Lung (tissue), 12 donors: ENCODE results near the gene SLC13A2. TPM values are rescaled to one million over a fixed set of nuclear protein-coding genes. Genes with fewer than 3 reads are reported as not detected.

ENCODE experiments used
- ATAC-seq: fragments of 200-7000 bp; cut with Tn5 transposase; one replicate; pipeline ENCODE4 v1.9.1; 2020; ENCODE audit warnings: moderate number of reproducible peaks; ENCODE audit not compliant: insufficient read depth, low FRiP score
- DNase-seq, 3 donors: peaks; one replicate each; pipeline ENCODE4 v3.0.0-alpha.2; 2013 to 2017
- H3K27ac ChIP-seq, 2 donors: one replicate each; pipeline ENCODE4 v1.5.1; 2013; ENCODE audit warnings: mild to moderate bottlenecking in 2 of 2, moderate library complexity in 2 of 2, control low read depth in 1 of 2, inconsistent platforms in 1 of 2, low read depth in 1 of 2, low read length in 1 of 2
- H3K27me3 ChIP-seq, 3 donors: one replicate each; pipeline ENCODE4 v1.5.1; 2013; ENCODE audit warnings: low read length in 2 of 3; ENCODE audit not compliant: control insufficient read depth in 3 of 3, insufficient read depth in 3 of 3
- H3K36me3 ChIP-seq, 4 donors: one replicate each; pipeline ENCODE4 v1.5.1; 2013; ENCODE audit warnings: low read length in 4 of 4, mild to moderate bottlenecking in 1 of 4, moderate library complexity in 1 of 4; ENCODE audit not compliant: control insufficient read depth in 4 of 4, insufficient read depth in 4 of 4
- H3K4me1 ChIP-seq, 5 donors: one replicate each; pipeline ENCODE4 v1.5.1; 2013; ENCODE audit warnings: low read length in 5 of 5, mild to moderate bottlenecking in 2 of 5, moderate library complexity in 1 of 5; ENCODE audit not compliant: control insufficient read depth in 5 of 5, insufficient read depth in 5 of 5
- H3K4me3 ChIP-seq: one replicate; pipeline ENCODE4 v1.5.1; 2013; ENCODE audit warnings: mild to moderate bottlenecking, control low read depth, moderate library complexity
- H3K9ac ChIP-seq, 2 donors: one replicate each; pipeline ENCODE4 v1.5.1; 2013; ENCODE audit warnings: low read length in 2 of 2, control low read depth in 1 of 2; ENCODE audit not compliant: insufficient read depth in 1 of 2
- H3K9me3 ChIP-seq, 4 donors: one replicate each; pipeline ENCODE4 v1.5.1; 2013; ENCODE audit warnings: low read length in 3 of 4, mild to moderate bottlenecking in 1 of 4, moderate library complexity in 1 of 4; ENCODE audit not compliant: control insufficient read depth in 4 of 4, insufficient read depth in 3 of 4
- CTCF ChIP-seq: IDR thresholded peaks from 2 replicates; pipeline ENCODE4 v1.5.1; 2012; ENCODE audit warnings: mild to moderate bottlenecking; ENCODE audit errors: control extremely low read depth, extremely low read depth
- WGBS, 2 donors: extraction: QIAGEN DNeasy Blood & Tissue Kit; methylation state at CpG; one replicate each; pipeline ENCODE4 v1.1.7; 2013; 5-methylcytosine and 5-hydroxymethylcytosine counted together
- polyA plus RNA-seq, 2 donors: library from polyadenylated mRNA; stranded (reverse); fragments of 200-250 nt; gene quantifications; one replicate each; pipeline ENCODE4 v1.2.1, GENCODE V29; 2013
- total RNA-seq, 2 donors: library from RNA; depleted of rRNA in 1 of 2; stranded (reverse); fragments of >200 nt in 1 of 2; gene quantifications; one replicate each; pipeline ENCODE4 v1.2.1, GENCODE V29; 2014 to 2021
- donor health status: control.
- donor health status: control.
- donor health status: Bipolar disorder and iron deficiency.
- donor health status: healthy.
- donor health status: DM: yes; HTN: yes; CAD: no.

Gene SLC13A2
- total and polyA plus RNA-seq, 4 donors: 0.02 to 0.15 (median 0.06) TPM; not detected in 1

- 84 to 86% methylated on average over 7 of the region's 7 CpGs for WGBS, 2 donors
- Histone ChIP-seq H3K9me3 (no peaks in the 10 kb centered on the region), H3K4me1 (peaks cover 0 to 12% (median 8%) of the 10 kb centered on the region in 5 donors), H3K9ac (no peak overlapping the region), H3K36me3 (no peaks in the 10 kb centered on the region), H3K27ac (no peak overlapping the region), H3K27me3 (peaks cover 0 to 2% (median 0%) of the 10 kb centered on the region in 3 donors), H3K4me3 (no peak overlapping the region)
- no peak for ATAC-seq
- TF ChIP-seq CTCF: no peak
- DNase-seq: no peak
Measured at GRCh38 chr17:28472871-28473497, 460 bp upstream of the SLC13A2 start.

GRCh38 chr17:28474111-28474531 lies 677 bp downstream of the SLC13A2 start:
- Histone ChIP-seq H3K4me1 (peaks cover 0 to 9% (median 6%) of the 10 kb centered on the region in 5 donors), H3K4me3 (no peak overlapping the region), H3K27me3 (peaks cover 0 to 2% (median 0%) of the 10 kb centered on the region in 3 donors), H3K27ac (no peak overlapping the region), H3K9ac (no peak overlapping the region), H3K36me3 (no peaks in the 10 kb centered on the region), H3K9me3 (no peaks in the 10 kb centered on the region)
- TF ChIP-seq CTCF: no peak
- 91 to 93% methylated on average over 7 of the region's 7 CpGs for WGBS, 2 donors
- no peak for DNase-seq
- no peak for ATAC-seq

- WGBS, 2 donors: 36 to 40% methylated on average over 9 of the region's 9 CpGs
- Histone ChIP-seq H3K27me3 (peaks cover 0 to 2% (median 0%) of the 10 kb centered on the region in 3 donors), H3K27ac (no peak overlapping the region), H3K36me3 (no peaks in the 10 kb centered on the region), H3K9ac (no peak overlapping the region), H3K4me3 (no peak overlapping the region), H3K4me1 (peaks cover 0 to 9% (median 2%) of the 10 kb centered on the region in 5 donors), H3K9me3 (no peaks in the 10 kb centered on the region)
- no peak for ATAC-seq
- TF ChIP-seq CTCF: no peak
- no peak for DNase-seq
Measured at GRCh38 chr17:28475151-28475900, 1.9 kb downstream of the SLC13A2 start.
